Measurements from ENCODE around the gene UBAC2. TPM values are rescaled to one million over a fixed set of nuclear protein-coding genes. Genes with fewer than 3 reads are reported as not detected.

UBAC2 gene
- total RNA-seq, 1 experiment from 2014 or later: 58.3 TPM

DNA sequence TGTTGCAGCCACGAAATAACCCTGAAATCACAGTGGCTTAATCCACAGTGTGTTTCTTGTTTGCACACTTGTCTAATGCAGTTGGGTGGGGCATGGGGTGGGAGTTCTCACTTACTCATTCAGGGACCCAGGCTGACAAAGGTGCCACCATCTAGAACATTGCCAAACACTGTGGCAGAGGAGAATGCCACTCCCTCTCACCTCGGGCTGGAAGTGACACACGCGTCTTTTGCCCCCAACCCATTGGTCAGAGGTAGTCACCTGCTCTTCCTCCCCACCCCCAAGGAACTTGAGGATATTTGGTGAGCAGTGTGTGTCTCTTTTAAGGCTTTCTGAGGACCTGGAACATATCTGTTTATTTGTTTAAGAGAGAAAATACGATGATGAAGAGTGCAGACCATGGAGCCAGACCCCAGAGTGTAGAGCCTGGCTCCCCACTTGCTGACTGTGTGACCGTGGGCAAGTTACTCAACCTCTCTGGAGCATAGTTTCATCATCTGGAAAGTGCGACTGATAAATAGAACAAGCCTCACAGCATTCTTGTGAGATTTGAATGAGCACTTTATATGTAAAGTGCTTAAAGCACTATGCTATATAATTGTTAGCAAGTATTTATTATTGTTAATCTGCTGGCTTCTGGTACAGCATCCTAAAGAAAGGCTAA is 89.2 kb downstream of the UBAC2 start:
- DNase-seq: no peak
- Histone ChIP-seq H3K9me3 (ENCODE audit: low read length) (no peaks in the 10 kb centered on the region), H3K9ac (ENCODE audit: low read length) (no peak overlapping the region), H3K79me2 (ENCODE audit: low read length) (peaks cover 42% of the 10 kb centered on the region), H3K27me3 (ENCODE audit: low read length) (no peaks in the 10 kb centered on the region), H3K4me1 (ENCODE audit: low read length) (peaks cover 9% of the 10 kb centered on the region), H2AFZ (ENCODE audit: low read length) (no peak overlapping the region), H3K27ac (ENCODE audit: low read length) (no peak overlapping the region), H3K4me2 (ENCODE audit: low read depth, low read length, poor library complexity, severe bottlenecking) (no peak overlapping the region), H3K9me2 (replicated peaks; ENCODE audit: insufficient read depth, low read length) (no peaks in the 10 kb centered on the region), H4K20me1 (ENCODE audit: insufficient read depth, low read depth, low read length) (peaks cover 16% of the 10 kb centered on the region; the same call in 1 of the 2 replicates), H3K36me3 (ENCODE audit: insufficient read depth, low read length) (no peaks in the 10 kb centered on the region), H3K4me3 (ENCODE audit: low read length) (no peak overlapping the region)

DNA sequence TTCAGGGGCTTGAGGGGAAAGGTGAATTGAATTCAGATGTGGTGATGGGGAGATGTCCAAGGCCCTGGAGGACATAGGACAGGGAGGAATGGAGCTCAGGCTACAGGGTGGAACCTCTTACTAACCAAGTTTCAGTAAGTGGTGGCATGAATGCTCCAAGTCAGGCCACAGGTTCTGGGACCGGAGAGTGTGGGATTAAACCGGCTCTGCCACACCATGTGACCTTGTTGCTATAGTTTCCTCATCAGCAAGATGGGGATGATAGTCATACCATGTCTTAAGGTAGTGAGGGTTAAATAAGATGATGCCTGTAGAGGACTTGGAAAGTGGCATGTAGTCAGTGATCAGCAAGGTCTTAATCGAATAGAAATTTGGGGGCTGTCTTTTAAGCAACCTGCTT is 90.2 kb downstream of the UBAC2 start:
- H3K9ac ChIP-seq (ENCODE audit: low read length): no peak overlapping the region
- no peak overlapping the region for H3K4me2 ChIP-seq (ENCODE audit: low read depth, low read length, poor library complexity, severe bottlenecking)
- H4K20me1 ChIP-seq (ENCODE audit: insufficient read depth, low read depth, low read length): peaks cover 11% of the 10 kb centered on the region; the same call in 1 of the 2 replicates
- no peak overlapping the region for H3K27ac ChIP-seq (ENCODE audit: low read length)
- H3K9me2 ChIP-seq (replicated peaks; ENCODE audit: insufficient read depth, low read length): no peaks in the 10 kb centered on the region
- H3K9me3 ChIP-seq (ENCODE audit: low read length): no peaks in the 10 kb centered on the region
- DNase-seq: no peak
- peaks cover 20% of the 10 kb centered on the region for H3K4me1 ChIP-seq (ENCODE audit: low read length)
- H3K36me3 ChIP-seq (ENCODE audit: insufficient read depth, low read length): no peaks in the 10 kb centered on the region
- H3K27me3 ChIP-seq (ENCODE audit: low read length): no peaks in the 10 kb centered on the region
- H3K79me2 ChIP-seq (ENCODE audit: low read length): peaks cover 39% of the 10 kb centered on the region
- H2AFZ ChIP-seq (ENCODE audit: low read length): no peak overlapping the region
- no peak overlapping the region for H3K4me3 ChIP-seq (ENCODE audit: low read length)

DNA sequence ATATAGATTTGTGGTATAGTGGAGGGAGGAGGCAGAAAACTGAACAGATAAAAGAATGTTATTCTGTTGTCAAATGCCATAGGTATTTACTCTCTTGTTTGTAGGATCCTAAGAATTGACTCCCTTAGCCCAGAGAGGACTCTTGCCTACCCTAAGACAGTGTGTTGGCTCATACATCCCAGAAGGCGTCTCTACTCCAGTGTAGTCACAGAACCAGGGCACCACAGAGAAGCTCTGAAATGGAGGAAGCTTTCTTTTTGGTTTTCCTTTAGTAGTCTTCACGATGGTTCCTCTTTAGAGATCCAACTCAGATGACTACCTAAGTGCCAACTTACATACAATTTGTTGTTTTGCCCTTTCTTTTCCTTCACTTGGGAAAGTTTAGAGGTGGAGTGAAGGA is 92.5 kb downstream of the UBAC2 start:
- no peak overlapping the region for H2AFZ ChIP-seq (ENCODE audit: low read length)
- H3K36me3 ChIP-seq (ENCODE audit: insufficient read depth, low read length): no peaks in the 10 kb centered on the region
- no peak overlapping the region for H3K27ac ChIP-seq (ENCODE audit: low read length)
- no peaks in the 10 kb centered on the region for H3K27me3 ChIP-seq (ENCODE audit: low read length)
- H3K79me2 ChIP-seq (ENCODE audit: low read length): peaks cover 41% of the 10 kb centered on the region
- H3K9me3 ChIP-seq (ENCODE audit: low read length): no peaks in the 10 kb centered on the region
- no peak for DNase-seq
- H4K20me1 ChIP-seq (ENCODE audit: insufficient read depth, low read depth, low read length): peaks cover 4% of the 10 kb centered on the region; the same call in 1 of the 2 replicates
- no peaks in the 10 kb centered on the region for H3K9me2 ChIP-seq (replicated peaks; ENCODE audit: insufficient read depth, low read length)
- H3K9ac ChIP-seq (ENCODE audit: low read length): no peak overlapping the region
- H3K4me3 ChIP-seq (ENCODE audit: low read length): no peak overlapping the region
- no peak overlapping the region for H3K4me2 ChIP-seq (ENCODE audit: low read depth, low read length, poor library complexity, severe bottlenecking)
- peaks cover 43% of the 10 kb centered on the region for H3K4me1 ChIP-seq (ENCODE audit: low read length)

DNA sequence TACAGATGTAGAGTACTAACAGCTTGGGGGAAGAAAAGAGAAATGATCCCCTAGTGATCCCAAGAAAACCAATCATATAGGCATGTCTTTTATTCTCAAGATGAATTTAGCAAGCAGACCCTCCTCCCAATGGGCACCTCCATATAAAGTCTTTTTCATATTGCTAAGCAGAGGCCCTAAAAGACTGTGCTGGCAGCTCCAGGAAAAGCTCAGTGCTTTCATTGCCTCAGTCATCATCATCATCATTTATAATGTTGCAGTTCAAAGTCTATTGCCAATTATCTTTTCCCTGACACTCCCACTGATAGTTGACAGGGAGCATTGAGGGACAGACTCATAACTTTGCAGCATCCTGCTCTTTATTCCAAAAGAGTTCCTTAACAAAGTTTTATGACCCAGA is 93.5 kb downstream of the UBAC2 start:
- Histone ChIP-seq H3K4me1 (ENCODE audit: low read length) (peaks cover 53% of the 10 kb centered on the region), H3K36me3 (ENCODE audit: insufficient read depth, low read length) (no peaks in the 10 kb centered on the region), H4K20me1 (ENCODE audit: insufficient read depth, low read depth, low read length) (no peaks in the 10 kb centered on the region; the same call in 1 of the 2 replicates), H3K4me3 (ENCODE audit: low read length) (no peak overlapping the region), H2AFZ (ENCODE audit: low read length) (no peak overlapping the region), H3K9ac (ENCODE audit: low read length) (no peak overlapping the region), H3K27ac (ENCODE audit: low read length) (no peak overlapping the region), H3K79me2 (ENCODE audit: low read length) (peaks cover 40% of the 10 kb centered on the region), H3K9me3 (ENCODE audit: low read length) (no peaks in the 10 kb centered on the region), H3K9me2 (replicated peaks; ENCODE audit: insufficient read depth, low read length) (no peaks in the 10 kb centered on the region), H3K4me2 (ENCODE audit: low read depth, low read length, poor library complexity, severe bottlenecking) (no peak overlapping the region), H3K27me3 (ENCODE audit: low read length) (no peaks in the 10 kb centered on the region)
- no peak for DNase-seq

DNA sequence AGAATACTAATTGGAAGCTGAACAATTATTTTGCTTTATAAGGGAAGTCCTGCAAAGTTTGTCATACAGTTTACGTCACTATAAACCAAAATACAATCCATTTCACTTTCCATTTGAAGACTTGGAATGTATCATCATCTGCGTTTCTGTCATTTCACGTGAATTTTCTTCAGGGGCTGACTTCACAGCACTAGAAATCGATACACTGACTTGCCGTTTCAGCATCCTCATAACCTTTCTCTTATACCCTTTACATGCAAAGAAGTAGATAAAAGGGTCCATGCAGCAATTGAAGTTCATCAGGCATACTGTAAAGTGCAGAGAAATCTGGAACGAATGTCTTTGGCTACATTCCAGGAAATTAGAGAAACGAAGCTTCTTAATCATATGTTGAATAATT is 94.3 kb downstream of the UBAC2 start:
- Histone ChIP-seq H4K20me1 (ENCODE audit: insufficient read depth, low read depth, low read length) (no peaks in the 10 kb centered on the region; the same call in 1 of the 2 replicates), H2AFZ (ENCODE audit: low read length) (no peak overlapping the region), H3K9me3 (ENCODE audit: low read length) (no peaks in the 10 kb centered on the region), H3K4me2 (ENCODE audit: low read depth, low read length, poor library complexity, severe bottlenecking) (no peak overlapping the region), H3K9me2 (replicated peaks; ENCODE audit: insufficient read depth, low read length) (no peaks in the 10 kb centered on the region), H3K4me3 (ENCODE audit: low read length) (no peak overlapping the region), H3K79me2 (ENCODE audit: low read length) (peaks cover 43% of the 10 kb centered on the region), H3K27me3 (ENCODE audit: low read length) (no peaks in the 10 kb centered on the region), H3K4me1 (ENCODE audit: low read length) (peaks cover 60% of the 10 kb centered on the region), H3K36me3 (ENCODE audit: insufficient read depth, low read length) (no peaks in the 10 kb centered on the region), H3K9ac (ENCODE audit: low read length) (no peak overlapping the region), H3K27ac (ENCODE audit: low read length) (no peak overlapping the region)
- no peak for DNase-seq

- H3K4me3 ChIP-seq (ENCODE audit: low read length): no peak overlapping the region
- H3K36me3 ChIP-seq (ENCODE audit: insufficient read depth, low read length): no peaks in the 10 kb centered on the region
- peaks cover 50% of the 10 kb centered on the region for H3K79me2 ChIP-seq (ENCODE audit: low read length)
- peak overlapping the region; percentile 35 for H3K27ac ChIP-seq (ENCODE audit: low read length)
- H3K9me2 ChIP-seq (replicated peaks; ENCODE audit: insufficient read depth, low read length): no peaks in the 10 kb centered on the region
- no peak overlapping the region for H3K4me2 ChIP-seq (ENCODE audit: low read depth, low read length, poor library complexity, severe bottlenecking)
- H3K4me1 ChIP-seq (ENCODE audit: low read length): peaks cover 67% of the 10 kb centered on the region
- H4K20me1 ChIP-seq (ENCODE audit: insufficient read depth, low read depth, low read length): no peaks in the 10 kb centered on the region; the same call in 1 of the 2 replicates
- no peaks in the 10 kb centered on the region for H3K27me3 ChIP-seq (ENCODE audit: low read length)
- H3K9me3 ChIP-seq (ENCODE audit: low read length): no peaks in the 10 kb centered on the region
- DNase-seq: no peak
- no peak overlapping the region for H3K9ac ChIP-seq (ENCODE audit: low read length)
- no peak overlapping the region for H2AFZ ChIP-seq (ENCODE audit: low read length)
Measured at GRCh38 chr13:99295488-99296252, 95.0 kb downstream of the UBAC2 start.

- Histone ChIP-seq H3K4me2 (ENCODE audit: low read depth, low read length, poor library complexity, severe bottlenecking) (peak overlapping the region; percentile 42), H3K27me3 (ENCODE audit: low read length) (no peaks in the 10 kb centered on the region), H3K79me2 (ENCODE audit: low read length) (peaks cover 50% of the 10 kb centered on the region), H3K4me1 (ENCODE audit: low read length) (peaks cover 73% of the 10 kb centered on the region), H3K9me3 (ENCODE audit: low read length) (no peaks in the 10 kb centered on the region), H3K4me3 (ENCODE audit: low read length) (no peak overlapping the region), H4K20me1 (ENCODE audit: insufficient read depth, low read depth, low read length) (no peaks in the 10 kb centered on the region; the same call in 1 of the 2 replicates), H3K36me3 (ENCODE audit: insufficient read depth, low read length) (no peaks in the 10 kb centered on the region), H3K27ac (ENCODE audit: low read length) (peak overlapping the region; percentile 35), H3K9ac (ENCODE audit: low read length) (no peak overlapping the region), H3K9me2 (replicated peaks; ENCODE audit: insufficient read depth, low read length) (no peaks in the 10 kb centered on the region), H2AFZ (ENCODE audit: low read length) (no peak overlapping the region)
- no peak for DNase-seq
Measured at GRCh38 chr13:99296398-99296797, 95.7 kb downstream of the UBAC2 start.

GRCh38 chr13:99297331-99297730 is 96.7 kb downstream of the UBAC2 start:
- Histone ChIP-seq H2AFZ (ENCODE audit: low read length) (no peak overlapping the region), H3K36me3 (ENCODE audit: insufficient read depth, low read length) (no peaks in the 10 kb centered on the region), H3K4me3 (ENCODE audit: low read length) (no peak overlapping the region), H4K20me1 (ENCODE audit: insufficient read depth, low read depth, low read length) (no peaks in the 10 kb centered on the region; the same call in 1 of the 2 replicates), H3K4me2 (ENCODE audit: low read depth, low read length, poor library complexity, severe bottlenecking) (peak overlapping the region; percentile 42), H3K27ac (ENCODE audit: low read length) (peak overlapping the region; percentile 35), H3K79me2 (ENCODE audit: low read length) (peaks cover 59% of the 10 kb centered on the region), H3K4me1 (ENCODE audit: low read length) (peaks cover 82% of the 10 kb centered on the region), H3K9me3 (ENCODE audit: low read length) (no peaks in the 10 kb centered on the region), H3K9me2 (replicated peaks; ENCODE audit: insufficient read depth, low read length) (no peaks in the 10 kb centered on the region), H3K27me3 (ENCODE audit: low read length) (no peaks in the 10 kb centered on the region), H3K9ac (ENCODE audit: low read length) (no peak overlapping the region)
- DNase-seq: no peak
